Activated CD4-positive, CD25-positive, alpha-beta regulatory T cell treated with anti-CD3 and anti-CD28 coated beads, Interleukin-2, amount 50 U/mL, for 16 hours (primary cell): ENCODE data around the gene CDK13.

Source experiments
- DNase-seq: peaks from one replicate; pipeline ENCODE4 v3.0.0-alpha.2; 2020; ENCODE audit warnings: low read depth, low spot score

CDK13 gene

DNA sequence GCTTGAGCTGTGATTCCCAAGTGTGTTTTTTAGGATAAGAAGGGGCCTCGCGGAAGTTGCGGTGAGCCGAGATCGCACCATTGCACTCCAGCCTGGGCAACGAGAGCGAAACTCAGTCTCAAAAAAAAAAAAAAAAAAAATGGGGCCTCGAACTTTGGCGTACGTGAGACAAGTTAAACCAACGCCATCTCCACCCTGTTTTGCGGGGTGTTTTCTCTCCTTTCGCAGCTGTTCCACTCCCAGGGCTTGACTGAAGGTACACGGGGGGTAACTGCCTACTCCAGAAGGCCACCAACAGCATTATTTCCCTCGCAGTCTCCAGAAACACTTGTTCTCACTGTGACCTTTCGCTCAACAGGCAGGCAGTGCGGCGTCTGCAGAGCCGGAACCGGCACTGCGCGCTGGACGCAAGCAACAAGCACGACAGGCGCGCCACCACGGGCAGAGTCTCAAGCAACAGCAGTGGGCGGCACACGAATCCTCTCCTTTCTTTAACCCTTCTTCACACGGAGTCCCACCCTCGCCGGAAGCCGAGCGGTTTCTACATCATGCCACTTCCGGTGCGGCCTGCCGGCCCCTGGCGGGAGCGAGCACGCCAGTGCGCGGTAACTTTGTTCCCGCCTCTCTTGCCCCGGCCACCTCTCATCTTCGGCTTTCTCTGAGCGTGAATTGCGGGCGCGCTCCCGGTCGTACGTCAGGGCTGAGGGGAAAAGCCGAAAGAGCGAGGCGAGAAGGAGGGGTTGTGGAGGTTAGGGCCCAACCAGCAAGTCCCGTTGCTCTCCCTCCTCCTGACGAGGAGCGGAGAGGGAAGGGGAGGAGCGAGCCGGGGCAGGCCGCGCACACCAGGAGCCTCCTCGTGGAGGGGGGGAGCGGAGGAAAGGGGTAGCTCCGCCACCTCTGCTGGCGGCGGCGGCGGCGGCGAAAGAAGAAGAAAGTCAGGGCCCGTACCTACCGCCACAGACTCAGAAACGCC is 814 bp upstream of the CDK13 start:
- peak; percentile 98 for DNase-seq

DNA sequence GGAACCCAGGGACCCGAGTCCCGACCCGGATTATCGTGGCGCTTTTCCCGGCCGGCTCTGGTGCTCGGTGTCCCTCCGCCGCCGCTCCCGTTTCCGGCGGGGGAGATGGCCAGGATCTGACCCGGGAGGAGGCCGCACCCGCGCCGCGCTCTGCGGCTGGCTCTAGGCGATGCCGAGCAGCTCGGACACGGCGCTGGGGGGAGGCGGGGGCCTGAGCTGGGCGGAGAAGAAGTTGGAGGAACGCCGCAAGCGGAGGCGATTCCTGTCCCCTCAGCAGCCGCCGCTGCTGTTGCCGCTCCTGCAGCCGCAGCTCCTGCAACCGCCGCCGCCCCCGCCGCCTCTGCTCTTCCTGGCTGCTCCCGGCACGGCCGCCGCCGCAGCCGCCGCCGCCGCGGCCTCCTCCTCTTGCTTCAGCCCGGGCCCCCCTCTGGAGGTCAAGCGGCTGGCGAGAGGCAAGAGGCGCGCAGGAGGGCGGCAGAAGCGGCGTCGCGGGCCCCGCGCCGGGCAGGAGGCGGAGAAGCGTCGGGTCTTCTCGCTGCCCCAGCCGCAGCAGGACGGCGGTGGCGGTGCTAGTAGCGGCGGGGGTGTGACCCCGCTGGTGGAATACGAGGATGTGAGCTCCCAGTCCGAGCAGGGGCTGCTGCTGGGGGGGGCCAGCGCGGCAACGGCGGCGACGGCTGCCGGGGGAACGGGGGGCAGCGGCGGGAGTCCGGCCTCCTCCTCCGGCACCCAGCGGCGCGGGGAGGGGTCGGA is 593 bp downstream of the CDK13 start:
- DNase-seq, result no peak

DNA sequence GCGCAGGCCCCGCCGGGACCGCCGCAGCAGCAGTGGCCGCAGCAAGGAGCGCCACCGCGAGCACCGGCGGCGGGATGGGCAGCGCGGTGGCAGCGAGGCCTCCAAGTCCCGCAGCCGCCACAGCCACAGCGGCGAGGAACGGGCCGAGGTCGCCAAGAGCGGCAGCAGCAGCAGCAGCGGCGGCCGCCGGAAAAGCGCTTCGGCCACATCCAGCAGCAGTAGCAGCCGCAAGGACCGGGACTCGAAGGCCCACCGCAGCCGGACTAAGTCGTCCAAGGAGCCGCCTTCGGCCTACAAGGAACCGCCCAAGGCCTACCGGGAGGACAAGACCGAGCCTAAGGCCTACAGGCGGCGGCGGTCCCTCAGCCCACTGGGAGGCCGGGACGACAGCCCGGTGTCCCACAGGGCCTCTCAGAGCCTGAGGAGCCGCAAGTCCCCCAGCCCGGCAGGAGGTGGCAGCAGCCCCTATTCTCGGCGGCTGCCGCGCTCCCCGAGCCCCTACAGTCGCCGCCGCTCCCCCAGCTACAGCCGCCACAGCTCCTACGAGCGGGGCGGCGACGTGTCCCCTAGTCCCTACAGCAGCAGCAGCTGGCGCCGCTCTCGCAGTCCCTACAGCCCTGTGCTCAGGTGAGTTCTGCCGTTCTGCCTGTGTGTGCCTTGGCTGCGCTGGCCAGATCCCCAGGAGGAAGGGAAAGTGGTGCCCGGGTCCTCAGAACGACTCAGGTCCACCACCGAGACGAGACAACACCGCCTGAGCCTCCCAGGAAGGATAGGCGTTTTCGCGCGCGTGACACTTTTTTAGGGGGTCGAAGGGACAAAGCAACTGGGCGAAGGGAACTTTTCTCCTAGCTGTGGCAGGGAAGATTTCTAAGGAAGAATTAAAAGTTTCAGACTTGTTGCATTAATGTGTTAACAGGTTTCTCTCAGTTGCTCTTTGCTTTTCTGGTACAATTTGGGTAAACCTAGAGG is 1.5 kb downstream of the CDK13 start:
- DNase-seq, result peak; percentile 35

DNA sequence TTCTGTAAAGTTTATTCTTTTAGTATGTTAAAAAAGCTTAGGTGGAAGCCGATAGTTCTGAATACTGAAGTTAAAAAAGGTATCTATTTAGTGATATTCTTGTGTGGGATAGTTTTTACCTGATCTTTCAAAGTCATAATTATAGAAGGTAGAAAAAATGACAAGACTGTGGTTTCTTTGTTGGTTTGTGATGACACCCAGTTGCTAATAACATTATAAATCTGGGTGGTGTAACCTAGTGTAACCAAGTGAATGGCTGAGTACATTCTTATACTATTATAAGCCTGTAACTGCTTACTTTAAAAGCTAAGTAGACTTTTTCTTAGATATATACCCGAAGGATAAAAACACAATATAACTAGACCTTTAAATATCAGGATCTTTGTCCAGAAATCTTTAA is 2.3 kb downstream of the CDK13 start:
- DNase-seq, result no peak

DNA sequence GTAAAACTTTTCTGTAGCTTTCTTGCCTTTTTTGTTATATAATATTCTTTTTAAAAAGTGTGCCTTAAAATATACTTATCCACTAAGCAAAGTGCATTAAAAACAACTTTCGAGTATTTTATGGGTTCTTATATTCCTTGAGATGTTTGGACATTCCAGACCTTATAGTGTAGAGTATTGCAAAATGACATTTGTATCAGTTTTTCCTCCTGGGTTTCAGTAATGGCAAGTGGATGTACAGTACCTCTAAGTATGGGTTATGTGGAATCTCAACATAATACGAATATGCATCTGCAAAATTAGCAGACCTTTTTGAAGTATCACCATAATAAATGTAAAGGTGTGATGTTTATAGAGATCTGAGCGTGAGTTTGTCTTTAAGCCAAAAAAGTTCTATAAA is 2.7 kb downstream of the CDK13 start:
- no peak for DNase-seq

DNA sequence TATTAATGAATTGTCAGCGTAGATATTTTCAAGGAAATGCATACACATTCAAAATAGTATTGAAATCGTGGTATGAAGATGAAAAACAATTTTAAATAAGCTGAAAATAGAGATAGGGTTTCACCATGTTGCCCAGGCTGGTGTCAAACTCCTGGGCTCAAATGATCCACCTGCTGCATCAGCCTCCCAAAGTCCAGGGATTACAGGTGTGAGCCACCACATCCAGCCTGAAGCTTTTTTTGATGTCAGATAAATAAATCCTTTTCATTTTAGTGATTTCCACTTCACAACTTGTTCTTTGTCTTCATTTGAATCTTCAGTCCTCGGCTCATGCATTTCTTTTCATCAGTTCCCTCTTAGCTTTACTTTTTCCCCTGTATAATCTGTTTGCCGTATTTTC is 4.6 kb downstream of the CDK13 start:
- DNase-seq, result no peak

DNA sequence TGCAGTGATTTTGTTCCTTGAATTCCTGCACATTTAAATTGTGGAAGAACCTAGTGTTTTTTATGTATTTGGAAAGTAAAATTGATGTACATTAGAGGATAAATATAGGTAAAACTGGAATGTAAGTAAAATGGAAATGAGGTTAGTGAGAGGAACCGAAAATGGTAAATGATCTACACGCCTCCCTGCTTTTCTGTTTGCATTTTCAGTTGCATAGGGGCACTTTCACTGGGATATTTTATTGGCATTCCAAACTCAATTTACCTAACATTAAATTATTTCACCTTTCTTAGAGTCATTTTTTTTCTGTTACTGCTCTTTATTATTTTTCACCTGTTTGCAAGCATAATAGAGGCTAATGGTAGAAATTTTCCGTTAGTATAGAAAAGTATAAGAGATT is 8.0 kb downstream of the CDK13 start:
- no peak for DNase-seq

DNA sequence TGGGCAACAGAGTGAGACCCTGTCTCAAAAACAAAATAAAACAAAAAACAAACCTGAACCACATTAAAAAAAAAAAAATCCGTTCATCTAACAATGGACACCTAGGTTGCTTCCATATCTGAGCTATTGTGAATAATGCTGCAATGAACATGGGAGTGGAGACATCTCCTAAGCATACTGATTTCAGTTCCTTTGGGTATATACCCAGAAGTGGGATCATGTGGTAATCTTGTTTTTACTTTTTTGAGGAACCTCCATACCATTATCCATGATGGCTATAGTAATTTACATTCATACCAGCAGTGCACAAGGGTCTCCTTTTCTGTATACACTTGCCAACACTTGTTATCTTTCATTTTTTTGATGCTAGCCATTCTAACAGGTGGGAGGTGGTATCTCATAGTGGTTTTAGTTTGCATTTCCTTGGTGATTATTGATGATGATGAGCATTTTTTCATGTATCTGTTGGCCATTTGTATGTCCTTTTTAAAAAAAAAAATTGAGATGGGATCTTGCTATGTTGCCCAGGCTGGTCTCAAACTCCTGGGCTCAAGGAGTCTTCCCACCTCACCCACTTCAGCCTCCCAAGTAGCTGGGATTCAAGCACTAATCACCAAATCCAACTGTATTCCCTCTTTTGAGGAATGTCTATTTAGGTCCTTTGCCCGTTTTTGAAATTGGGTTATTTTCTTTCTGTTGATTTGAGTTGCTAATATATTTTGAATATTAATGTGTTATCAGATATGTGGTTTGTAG is 17.5 kb downstream of the CDK13 start:
- DNase-seq, result no peak

DNA sequence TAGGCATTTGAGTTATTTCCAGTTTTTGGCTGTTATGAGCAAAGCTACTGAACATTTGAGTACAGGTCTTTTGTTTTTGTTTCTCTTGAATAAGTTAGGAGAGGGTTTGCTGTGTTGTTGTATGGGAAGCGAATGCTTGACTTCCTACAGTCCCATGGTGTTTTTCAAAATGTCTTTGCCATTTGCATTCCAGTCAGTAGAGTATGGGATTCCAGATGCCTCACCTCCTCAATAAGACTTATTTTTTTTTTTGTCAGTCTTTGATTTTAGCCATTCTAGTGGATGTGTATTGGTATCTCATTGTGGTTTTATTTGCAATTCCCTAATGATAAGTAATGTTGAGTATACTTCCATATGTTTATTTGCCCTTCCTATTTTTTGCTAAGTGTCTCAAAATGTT is 19.4 kb downstream of the CDK13 start:
- no peak for DNase-seq

DNA sequence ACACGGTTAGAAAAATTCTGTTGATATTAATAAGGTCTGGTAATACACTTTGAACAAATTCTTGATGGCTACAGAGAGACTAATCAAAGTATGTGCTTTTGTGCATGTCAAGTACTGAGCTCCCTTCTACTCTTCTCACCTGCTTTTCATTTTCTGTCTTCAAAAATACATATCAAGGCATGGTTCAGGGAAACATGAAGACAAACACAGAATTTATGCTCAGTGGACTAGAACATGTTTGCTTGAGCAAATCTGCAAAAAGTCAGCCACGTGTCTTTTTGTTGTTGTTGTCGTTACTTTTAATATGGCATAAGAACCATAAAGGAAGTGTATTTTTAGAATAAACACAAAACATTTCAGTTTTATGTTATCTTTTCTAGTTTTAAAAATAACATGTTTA is 21.9 kb downstream of the CDK13 start:
- DNase-seq, result no peak

DNA sequence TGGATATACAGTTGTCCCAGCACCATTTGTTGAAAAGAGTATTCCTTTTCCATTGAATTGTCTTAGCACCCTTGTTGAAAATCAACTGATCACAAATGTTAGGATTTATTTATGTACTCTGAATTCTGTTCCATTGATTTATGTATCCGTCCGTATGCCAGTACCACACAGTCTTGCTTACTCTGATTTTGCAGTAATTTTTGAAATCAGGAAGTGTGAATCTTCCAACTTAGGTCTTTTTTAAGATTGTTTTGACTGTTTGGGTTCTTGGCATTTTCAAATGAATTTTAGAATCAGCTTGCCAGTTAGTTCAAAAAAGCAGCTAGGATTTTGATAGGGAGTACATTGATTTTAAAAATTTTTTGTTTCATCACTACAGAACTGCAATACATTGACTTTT is 23.7 kb downstream of the CDK13 start:
- DNase-seq, result no peak

DNA sequence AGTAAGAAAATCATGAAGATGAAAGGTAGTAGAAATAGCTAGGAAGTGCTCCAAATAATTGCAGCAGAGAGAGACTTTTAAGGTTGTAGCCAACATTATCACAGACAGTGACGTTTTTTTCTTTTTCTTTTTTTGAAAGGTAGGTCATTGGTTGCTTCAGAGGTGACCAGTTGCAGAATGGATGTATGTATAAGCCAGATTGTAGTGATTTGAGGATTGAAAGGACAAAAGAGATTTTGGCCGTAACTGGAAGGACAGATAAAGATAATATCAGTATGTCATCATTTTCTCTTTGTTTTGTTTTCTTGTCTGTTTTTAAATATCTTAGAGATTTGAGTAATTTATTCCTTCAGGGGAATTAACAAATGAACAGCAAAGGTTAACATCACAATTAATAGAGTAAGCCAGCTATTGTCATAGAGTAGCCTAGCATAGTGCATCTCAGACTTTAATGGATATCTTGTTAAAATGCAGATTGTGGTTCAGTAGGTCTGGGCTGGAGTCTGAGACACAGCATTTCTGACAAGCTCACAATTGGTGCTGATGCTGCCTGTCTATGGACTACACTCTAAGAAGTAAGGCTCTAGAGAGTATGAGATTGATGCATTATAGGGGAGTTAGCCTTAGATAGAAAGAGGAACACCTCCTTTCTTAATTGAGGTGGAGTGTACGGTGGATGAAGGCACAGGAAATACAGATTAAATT is 28.3 kb downstream of the CDK13 start:
- DNase-seq, result no peak

DNA sequence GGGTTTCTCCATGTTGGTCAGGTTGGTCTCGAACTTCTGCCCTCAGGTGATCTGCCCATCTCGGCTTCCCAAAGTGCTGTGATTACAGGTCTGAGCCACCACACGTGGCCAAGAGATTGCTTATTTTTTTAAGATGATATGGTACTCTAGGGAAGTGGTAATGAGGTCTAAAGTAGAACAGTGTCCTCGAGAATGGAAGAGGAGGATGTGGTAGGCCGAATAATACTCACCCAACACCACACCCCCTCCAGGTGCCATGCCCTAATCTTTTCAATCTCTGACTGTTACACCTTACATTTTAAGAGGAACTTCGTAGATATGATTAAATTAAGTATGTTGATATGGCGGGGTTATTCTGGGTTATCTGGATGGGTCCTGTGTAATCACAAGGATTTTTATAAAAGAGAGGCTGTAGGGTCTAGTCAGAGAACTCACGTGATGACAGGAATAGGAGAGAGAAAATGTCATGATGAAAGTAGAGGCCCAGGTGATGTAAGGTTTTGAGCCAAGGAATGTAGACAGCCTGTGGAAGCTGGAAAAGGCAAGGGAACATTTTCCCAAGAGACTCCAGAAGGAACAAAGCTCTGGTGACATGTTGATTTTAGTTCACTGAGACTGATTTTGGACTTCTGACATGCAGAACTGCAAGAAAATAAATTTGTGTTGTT is 29.5 kb downstream of the CDK13 start:
- DNase-seq, result peak; percentile 8

DNA sequence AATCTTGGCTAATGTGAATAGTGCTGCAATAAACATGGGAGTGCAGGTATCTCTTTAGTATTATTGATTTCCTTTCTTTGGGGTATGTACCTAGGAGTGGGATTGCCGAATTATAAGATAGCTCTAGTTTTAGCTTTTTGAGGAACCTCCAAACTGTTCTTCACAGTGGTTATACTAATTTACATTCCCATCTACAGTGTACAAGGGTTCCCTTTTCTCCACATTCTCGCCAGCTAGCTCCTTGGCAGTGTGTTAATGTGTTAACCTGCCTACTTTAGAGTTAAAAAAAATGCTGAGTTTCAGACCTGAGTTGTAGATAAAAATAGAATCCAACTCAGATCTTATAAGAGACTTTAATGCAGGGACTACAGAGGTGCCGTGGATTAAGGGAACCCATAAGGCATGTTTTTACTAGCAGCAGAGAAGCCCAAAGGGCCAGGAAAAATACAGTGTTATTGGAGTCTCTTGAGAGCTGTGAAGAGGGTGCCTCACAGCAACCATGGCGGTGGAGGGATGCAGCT is 35.4 kb downstream of the CDK13 start:
- no peak for DNase-seq

DNA sequence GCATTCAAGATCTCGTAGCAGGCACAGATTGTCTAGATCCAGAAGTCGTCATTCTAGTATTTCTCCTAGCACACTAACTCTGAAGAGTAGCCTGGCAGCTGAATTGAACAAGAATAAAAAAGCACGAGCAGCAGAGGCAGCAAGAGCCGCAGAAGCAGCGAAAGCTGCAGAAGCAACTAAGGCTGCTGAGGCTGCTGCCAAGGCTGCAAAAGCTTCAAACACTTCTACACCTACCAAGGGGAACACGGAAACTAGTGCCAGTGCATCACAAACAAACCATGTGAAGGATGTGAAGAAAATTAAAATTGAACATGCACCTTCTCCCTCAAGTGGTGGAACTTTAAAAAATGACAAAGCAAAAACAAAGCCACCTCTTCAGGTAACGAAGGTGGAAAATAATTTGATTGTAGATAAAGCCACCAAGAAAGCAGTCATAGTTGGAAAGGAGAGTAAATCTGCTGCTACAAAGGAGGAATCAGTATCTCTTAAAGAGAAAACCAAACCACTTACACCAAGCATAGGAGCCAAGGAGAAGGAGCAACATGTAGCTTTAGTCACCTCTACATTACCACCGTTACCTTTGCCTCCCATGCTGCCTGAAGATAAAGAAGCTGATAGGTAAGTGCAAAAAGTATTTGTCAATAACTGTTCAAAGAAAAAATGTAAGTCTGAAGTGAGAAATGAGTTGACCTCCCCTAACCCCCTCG is 37.7 kb downstream of the CDK13 start:
- no peak for DNase-seq

DNA sequence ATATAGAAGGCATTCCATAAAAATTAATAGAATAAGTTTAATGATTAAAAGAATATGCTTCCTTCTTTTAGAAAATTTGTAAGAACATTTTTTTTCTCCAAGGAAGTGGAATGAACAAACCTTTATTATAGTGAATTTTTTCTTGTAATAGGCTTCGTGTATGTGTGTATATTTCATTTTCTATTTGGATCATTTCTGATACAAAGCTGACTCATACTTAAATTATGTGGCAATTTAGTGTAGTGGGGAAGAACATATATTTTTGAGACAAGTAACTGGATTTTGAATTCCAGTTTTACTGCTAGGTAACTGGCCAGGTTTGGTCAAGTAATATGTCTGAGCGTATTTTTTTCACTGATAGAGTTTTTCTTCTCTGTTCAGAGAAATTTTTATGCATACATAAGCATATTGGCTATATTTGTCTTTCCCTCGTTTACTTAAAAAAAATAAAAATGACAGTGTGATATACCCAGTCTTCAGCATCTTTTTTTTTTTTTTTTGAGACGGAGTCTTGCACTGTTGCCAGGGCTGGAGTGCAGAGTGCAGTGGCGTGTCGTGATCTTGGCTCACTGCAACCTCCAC is 50.8 kb downstream of the CDK13 start:
- no peak for DNase-seq

DNA sequence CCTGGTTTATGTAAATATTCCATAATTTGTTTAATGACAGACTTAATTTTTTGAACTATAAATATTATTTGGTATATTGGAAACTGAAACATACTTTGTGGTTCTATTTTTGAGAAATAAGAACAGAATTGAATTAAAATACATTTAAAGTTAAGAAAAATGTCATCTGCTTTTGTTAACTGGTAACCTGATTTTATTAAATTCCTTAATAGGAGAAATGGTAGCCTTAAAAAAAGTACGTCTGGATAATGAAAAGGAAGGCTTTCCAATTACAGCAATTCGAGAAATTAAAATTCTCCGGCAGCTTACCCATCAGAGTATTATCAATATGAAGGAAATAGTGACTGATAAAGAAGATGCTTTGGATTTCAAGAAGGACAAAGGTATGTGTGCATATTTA is 51.6 kb downstream of the CDK13 start:
- DNase-seq, result no peak

DNA sequence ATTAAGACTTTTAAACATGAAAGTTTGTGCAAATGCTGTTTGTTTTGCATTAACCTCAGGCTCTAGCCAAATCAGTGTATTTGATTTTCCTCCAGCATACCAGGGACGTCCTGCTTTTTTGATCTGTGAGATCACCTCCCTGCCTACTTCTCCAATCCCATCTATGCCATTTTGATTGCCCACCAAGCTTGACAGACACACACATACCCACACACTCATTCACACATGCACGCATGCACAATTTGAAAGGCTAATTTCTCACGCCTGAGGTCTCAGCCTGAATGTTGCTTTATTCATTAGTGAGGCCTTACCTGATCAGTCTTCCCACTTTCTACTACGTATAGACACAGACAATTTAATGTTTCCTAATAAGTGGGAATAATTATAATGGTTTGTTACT is 53.5 kb downstream of the CDK13 start:
- no peak for DNase-seq
